ENCODE results near the gene NCAN.

GRCh38 chr19:19205416-19206410 is 6.0 kb upstream of the NCAN start:
- TF ChIP-seq SP1 (IDR thresholded peaks at IDR 0.05; ENCODE audit: low read depth, low read length) (no peak), CTCF (IDR thresholded peaks at IDR 0.05; ENCODE audit: control extremely low read depth in 1 of 3, insufficient read depth in 1 of 3, low read depth in 1 of 3, low read length in 3 of 3) (no peak), TEAD4 (IDR thresholded peaks at IDR 0.05; ENCODE audit: low read depth, low read length) (no peak), ZNF274 (IDR thresholded peaks at IDR 0.05; ENCODE audit: borderline replicate concordance, extremely low read depth, low read length) (no peak), EZH2 (IDR thresholded peaks at IDR 0.05; ENCODE audit: low read depth, low read length, severe bottlenecking) (no peak), HDAC2 (IDR thresholded peaks at IDR 0.05; ENCODE audit: borderline replicate concordance in 1 of 2, low read depth in 2 of 2, low read length in 2 of 2) (no peak), POLR2A (IDR thresholded peaks at IDR 0.05; ENCODE audit: control extremely low read depth in 1 of 2, low read depth in 2 of 2, low read length in 2 of 2) (no peak), GTF2F1 (IDR thresholded peaks at IDR 0.05; ENCODE audit: borderline replicate concordance, low read depth, low read length) (no peak), EP300 (IDR thresholded peaks at IDR 0.05; ENCODE audit: borderline replicate concordance in 1 of 2, low read depth in 2 of 2, low read length in 2 of 2) (no peak)
